GM23338 (cell line): Measurements from ENCODE around the gene ZNF70. TPM values are rescaled to one million over a fixed set of nuclear protein-coding genes. Genes with fewer than 3 reads are reported as not detected.

Experiments
- ATAC-seq: fragments of 200-7000 bp; cut with Tn5 transposase; 3 replicates; pipeline ENCODE4 v1.9.1; 2020
- DNase-seq: peaks from one replicate; pipeline ENCODE4 v3.0.0-alpha.2; 2015; ENCODE audit warnings: low spot score
- H2AFZ ChIP-seq: fragments of 200-600 bp; sonication (generic); 2 replicates; pipeline ENCODE4 v1.8.0; 2016; ENCODE audit warnings: antibody characterized with exemption, mild to moderate bottlenecking, moderate library complexity
- H3F3A ChIP-seq: fragments of 200-600 bp; sonication (generic); replicated peaks from 2 replicates; pipeline ENCODE4 v1.8.0; 2017; ENCODE audit warnings: antibody characterized with exemption, mixed run types, low read depth
- H3K27ac ChIP-seq: fragments of 200-600 bp; sonication (generic); 2 replicates; pipeline ENCODE4 v1.6.1; 2016; ENCODE audit warnings: low read depth
- H3K27me3 ChIP-seq: fragments of 200-600 bp; sonication (generic); 2 replicates; pipeline ENCODE4 v1.8.0; 2016; ENCODE audit warnings: mild to moderate bottlenecking, mixed run types, moderate library complexity; ENCODE audit not compliant: insufficient read depth
- H3K36me3 ChIP-seq: fragments of 200-600 bp; sonication (generic); 2 replicates; pipeline ENCODE4 v1.8.0; 2016; ENCODE audit warnings: mild to moderate bottlenecking; ENCODE audit not compliant: insufficient read depth
- H3K4me1 ChIP-seq: fragments of 200-600 bp; sonication (generic); 2 replicates; pipeline ENCODE4 v1.8.0; 2016; ENCODE audit warnings: mild to moderate bottlenecking, moderate library complexity; ENCODE audit not compliant: insufficient read depth
- H3K4me2 ChIP-seq: fragments of 200-600 bp; sonication (generic); 2 replicates; pipeline ENCODE4 v1.7.1; 2017; ENCODE audit warnings: mixed run types
- H3K4me3 ChIP-seq: fragments of 200-600 bp; sonication (generic); 2 replicates; pipeline ENCODE4 v1.6.1; 2016; ENCODE audit warnings: mixed run types
- H3K79me2 ChIP-seq: fragments of 200-600 bp; sonication (generic); replicated peaks from 2 replicates; pipeline ENCODE4 v1.8.0; 2017; ENCODE audit warnings: mild to moderate bottlenecking; ENCODE audit not compliant: insufficient read depth
- H3K9me2 ChIP-seq: fragments of 200-600 bp; sonication (generic); 2 replicates; pipeline ENCODE4 v1.8.0; 2017; ENCODE audit not compliant: insufficient read depth
- H4K20me1 ChIP-seq: fragments of 200-600 bp; sonication (generic); replicated peaks from 2 replicates; pipeline ENCODE4 v1.8.0; 2017; ENCODE audit warnings: mild to moderate bottlenecking; ENCODE audit not compliant: insufficient read depth
- H3K27ac Mint-ChIP-seq: 2 replicates; pipeline ENCODE4 v1.8.0; 2020; ENCODE audit warnings: inconsistent platforms, mild to moderate bottlenecking, moderate library complexity, mixed read lengths
- H3K27me3 Mint-ChIP-seq: 3 replicates; pipeline ENCODE4 v1.8.0; 2022; ENCODE audit warnings: low read depth, mild to moderate bottlenecking, moderate library complexity, mixed read lengths, inconsistent platforms; ENCODE audit not compliant: insufficient read depth, poor library complexity
- H3K36me3 Mint-ChIP-seq: 3 replicates; pipeline ENCODE4 v1.8.0; 2021; ENCODE audit warnings: low read depth, mild to moderate bottlenecking, inconsistent platforms, moderate library complexity, mixed read lengths
- H3K4me1 Mint-ChIP-seq: 3 replicates; pipeline ENCODE4 v1.8.0; 2020; ENCODE audit warnings: mild to moderate bottlenecking, inconsistent platforms, mixed read lengths
- H3K4me3 Mint-ChIP-seq: 3 replicates; pipeline ENCODE4 v1.8.0; 2021; ENCODE audit warnings: moderate library complexity, mild to moderate bottlenecking, inconsistent platforms, mixed read lengths
- H3K9me3 Mint-ChIP-seq: 3 replicates; pipeline ENCODE4 v1.8.0; 2020; ENCODE audit warnings: moderate library complexity, mild to moderate bottlenecking, inconsistent platforms, mixed read lengths
- CTCF ChIP-seq, 2 experiments: fragments of 200-600 bp in 1 of 2; sonication (generic) in 1 of 2; conservative IDR thresholded peaks; 2 replicates each; pipeline versions ENCODE4 v1.5.1 to v1.6.1; 2016 to 2017; ENCODE audit warnings: antibody characterized with exemption in 2 of 2, low read depth in 2 of 2, mild to moderate bottlenecking in 2 of 2, moderate library complexity in 1 of 2
- EZH2 ChIP-seq: fragments of 200-600 bp; sonication (generic); IDR thresholded peaks from one replicate; pipeline ENCODE4 v1.8.0; 2017; ENCODE audit warnings: antibody characterized with exemption, mild to moderate bottlenecking, low read depth; ENCODE audit not compliant: unreplicated experiment
- JUNB ChIP-seq: IDR thresholded peaks from one replicate; pipeline ENCODE4 v1.6.1; 2016; ENCODE audit warnings: antibody characterized with exemption; ENCODE audit not compliant: unreplicated experiment
- STAT1 ChIP-seq: IDR thresholded peaks from one replicate; pipeline ENCODE4 v1.6.1; 2016; ENCODE audit warnings: antibody characterized with exemption; ENCODE audit not compliant: unreplicated experiment
- ZNF114 ChIP-seq: fragments of 250-450 bp; sonication (Bioruptor Pico); IDR thresholded peaks from 2 replicates; pipeline ENCODE4 v1.5.0; 2020; ENCODE audit warnings: mild to moderate bottlenecking, moderate library complexity
- ZNF331 ChIP-seq: fragments of 250-450 bp; sonication (Bioruptor Pico); IDR thresholded peaks from 2 replicates; pipeline ENCODE4 v1.5.0; 2020; ENCODE audit warnings: low read depth, mild to moderate bottlenecking, moderate library complexity
- ZNF462 ChIP-seq: fragments of 250-450 bp; sonication (Bioruptor Pico); IDR thresholded peaks from 2 replicates; pipeline ENCODE4 v1.5.0; 2020; ENCODE audit warnings: mild to moderate bottlenecking, moderate library complexity
- polyA plus RNA-seq: library from polyadenylated mRNA; unstranded; fragments of >200 nt; fragmentation: Nextera tagmentation; extraction: Ambion mirVana; gene quantifications from 2 replicates; pipeline ENCODE4 v1.2.1, GENCODE V29; 2016
- total RNA-seq: library from RNA; depleted of rRNA; stranded (reverse); fragments of >200 nt; shearing (Covaris generic); gene quantifications from 2 replicates; pipeline ENCODE4 v1.2.3, GENCODE V29; 2014

Gene ZNF70
- total and polyA plus RNA-seq, 2 experiments from 2014 or later, result 0.45 to 2.6 TPM

- ATAC-seq, result no peak
- H3K79me2 ChIP-seq, result peaks cover 10% of the 10 kb centered on the region
- peaks cover 4% of the 10 kb centered on the region; the same call in 2 of the 3 replicates for H3K4me1 Mint-ChIP-seq
- H3K9me2 ChIP-seq, result no peaks in the 10 kb centered on the region
- no peak overlapping the region for H3K4me3 Mint-ChIP-seq
- TF ChIP-seq ZNF462 (no peak), ZNF114 (CRISPR knock-in tag) (no peak), EZH2 (no peak)
- H3K27me3 Mint-ChIP-seq, result no peaks in the 10 kb centered on the region
- no peak for DNase-seq
- H3K9me3 Mint-ChIP-seq, result no peaks in the 10 kb centered on the region
- H2AFZ ChIP-seq, result no peak overlapping the region
- H3F3A ChIP-seq, result 0 out of 2 replicates have a peak, but pooled peaks cover 3% of the 10 kb centered on the region
- H3K27me3 ChIP-seq, result no peaks in the 10 kb centered on the region
- peaks cover 40% of the 10 kb centered on the region for H3K36me3 Mint-ChIP-seq
- peaks cover 7% of the 10 kb centered on the region; the same call in 1 of the 2 replicates for H3K4me1 ChIP-seq
- no peak overlapping the region for H3K27ac ChIP-seq
- peaks cover 22% of the 10 kb centered on the region for H3K36me3 ChIP-seq
- H3K4me2 ChIP-seq, result no peak overlapping the region
- H3K4me3 ChIP-seq, result no peak overlapping the region
- peaks cover 13% of the 10 kb centered on the region for H4K20me1 ChIP-seq
- no peak overlapping the region for H3K27ac Mint-ChIP-seq
These were observed 37.0 kb downstream of the ZNF70 start for GRCh38 chr22:23713696-23714595.

GRCh38 chr22:23712256-23712655 is 38.7 kb downstream of the ZNF70 start:
- H3K27ac ChIP-seq, result no peak overlapping the region
- Mint-ChIP-seq H3K4me1 (peaks cover under 1% of the 10 kb centered on the region; the same call in 2 of the 3 replicates), H3K36me3 (peaks cover 54% of the 10 kb centered on the region), H3K27me3 (no peaks in the 10 kb centered on the region), H3K9me3 (no peaks in the 10 kb centered on the region), H3K27ac (no peak overlapping the region), H3K4me3 (no peak overlapping the region)
- ATAC-seq, result no peak
- no peak overlapping the region for H2AFZ ChIP-seq
- DNase-seq, result no peak
- 0 out of 2 replicates have a peak, but pooled peaks cover 4% of the 10 kb centered on the region for H3F3A ChIP-seq
- H3K4me1 ChIP-seq, result peaks cover 7% of the 10 kb centered on the region; the same call in 1 of the 2 replicates
- no peaks in the 10 kb centered on the region for H3K27me3 ChIP-seq
- peaks cover 37% of the 10 kb centered on the region for H3K36me3 ChIP-seq
- no peaks in the 10 kb centered on the region for H3K9me2 ChIP-seq
- peaks cover 10% of the 10 kb centered on the region for H3K79me2 ChIP-seq
- no peak overlapping the region for H3K4me2 ChIP-seq
- no peak overlapping the region for H3K4me3 ChIP-seq
- peaks cover 13% of the 10 kb centered on the region for H4K20me1 ChIP-seq
- no peak for TF ChIP-seq CTCF (conservative IDR thresholded peaks at IDR 0.05; ENCODE audit: low read depth in 2 of 2)
- TF ChIP-seq STAT1, result no peak
- TF ChIP-seq ZNF114 (CRISPR knock-in tag), result no peak
- TF ChIP-seq ZNF331 (CRISPR knock-in tag), result no peak
- no peak for TF ChIP-seq JUNB
